Upper lobe of left lung (tissue), 6 donors: Measurements from ENCODE around the gene SGF29. TPM values are rescaled to one million over a fixed set of nuclear protein-coding genes. Genes with fewer than 3 reads are reported as not detected.

ENCODE experiments used
- ATAC-seq, 2 donors: fragments of 200-7000 bp; cut with Tn5 transposase; one replicate each; pipeline ENCODE4 v1.9.1; 2022; ENCODE audit warnings: mild to moderate bottlenecking in 2 of 2, moderate library complexity in 2 of 2; ENCODE audit not compliant: low FRiP score in 2 of 2
- DNase-seq, 2 donors: peaks; one replicate each; pipeline ENCODE4 v3.0.0-alpha.2; 2019 to 2020
- H3K27ac ChIP-seq, 4 donors: fragments of 200-600 bp; sonication (generic); one replicate each; pipeline ENCODE4 v1.5.1; 2016 to 2019
- H3K27me3 ChIP-seq, 4 donors: fragments of 200-600 bp; sonication (generic); one replicate each; pipeline ENCODE4 v1.5.1; 2017 to 2019
- H3K36me3 ChIP-seq, 4 donors: fragments of 200-600 bp; sonication (generic); one replicate each; pipeline ENCODE4 v1.5.1; 2016 to 2019
- H3K4me1 ChIP-seq, 4 donors: fragments of 200-600 bp; sonication (generic); one replicate each; pipeline ENCODE4 v1.5.1; 2018 to 2019
- H3K4me3 ChIP-seq, 4 donors: fragments of 200-600 bp; sonication (generic); one replicate each; pipeline ENCODE4 v1.5.1; 2017 to 2019; ENCODE audit warnings: mild to moderate bottlenecking in 2 of 4, moderate library complexity in 1 of 4
- H3K9me3 ChIP-seq, 4 donors: fragments of 200-600 bp; sonication (generic); one replicate each; pipeline ENCODE4 v1.5.1; 2018 to 2019
- CTCF ChIP-seq, 6 experiments: fragments of 450-650 bp in 4 of 6; fragments of 200-600 bp in 2 of 6; sonication (generic) in 2 of 6; IDR thresholded peaks; one replicate each; pipeline ENCODE4 v1.5.1; 2016 to 2019; ENCODE audit warnings: antibody characterized with exemption in 6 of 6
- EP300 ChIP-seq, 4 donors: sonication (generic); formaldehyde crosslinking; IDR thresholded peaks; one replicate each; pipeline ENCODE4 v1.5.1; 2017; ENCODE audit warnings: antibody characterized with exemption in 4 of 4, control low read depth in 2 of 4
- POLR2A ChIP-seq, 4 donors: fragments of 450-650 bp; IDR thresholded peaks; one replicate each; pipeline ENCODE4 v1.5.1; 2016 to 2017; ENCODE audit warnings: antibody characterized with exemption in 4 of 4, mild to moderate bottlenecking in 2 of 4
- POLR2AphosphoS5 ChIP-seq, 2 donors: sonication (generic); formaldehyde crosslinking; IDR thresholded peaks; one replicate each; pipeline ENCODE4 v1.5.1; 2017; ENCODE audit warnings: antibody characterized with exemption in 2 of 2
- WGBS, 2 donors: methylation state at CpG; one replicate each; pipeline ENCODE4 v1.1.5; 2017 to 2018; 5-methylcytosine and 5-hydroxymethylcytosine counted together
- total RNA-seq, 6 donors: library from RNA; depleted of rRNA in 4 of 6; stranded (reverse); fragments of >200 nt in 4 of 6; gene quantifications; one replicate each; pipeline versions ENCODE4 v1.1.0 to v1.2.1, GENCODE V29; 2016 to 2021
- donor health status: DM: no; HTN: no; CAD: no; lungs with moderate emphysema.
- donor health status: DM: no; HTN: yes; CAD: no; lungs with severe emphysema.

The SGF29 gene
- total RNA-seq, 6 donors from 2014 or later = 24.8 to 67.1 (median 37.3) TPM

DNA sequence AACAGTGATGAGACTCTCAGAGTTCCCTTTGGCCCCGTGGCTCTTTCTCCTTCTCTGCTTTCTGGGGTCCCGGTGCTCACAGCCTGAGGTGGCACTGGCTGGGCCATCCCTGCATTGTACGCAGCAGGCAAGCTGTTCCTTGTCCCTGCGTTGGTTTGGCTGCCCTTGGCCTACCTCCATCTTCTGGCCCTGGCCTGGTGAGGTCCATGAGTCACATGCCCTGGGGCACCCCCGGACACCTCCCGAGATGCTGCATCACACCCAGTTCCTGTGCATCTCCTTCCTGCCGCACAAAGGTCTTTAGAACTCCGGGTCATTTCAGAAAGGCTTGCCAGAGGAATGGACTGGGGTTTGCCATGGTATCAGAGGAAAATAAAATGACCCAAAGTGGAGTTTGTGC, 33.7 kb downstream of the SGF29 start:
- WGBS, 2 donors = 69 to 71% methylated on average over 7 to 8 of the region's 8 CpGs
- Histone ChIP-seq H3K27me3 (no peaks in the 10 kb centered on the region), H3K36me3 (peaks cover 8 to 97% (median 72%) of the 10 kb centered on the region in 4 donors), H3K4me1 (no peaks in the 10 kb centered on the region), H3K9me3 (no peaks in the 10 kb centered on the region), H3K27ac (no peak overlapping the region), H3K4me3 (no peak overlapping the region)
- DNase-seq (no peak), ATAC-seq (no peak)
- TF ChIP-seq CTCF (IDR thresholded peaks at IDR 0.05) (no peak), EP300 (IDR thresholded peaks at IDR 0.05) (no peak), POLR2AphosphoS5 (IDR thresholded peaks at IDR 0.05) (no peak), POLR2A (IDR thresholded peaks at IDR 0.05) (no peak)

GRCh38 chr16:28589069-28589468, 35.3 kb downstream of the SGF29 start:
- H3K27me3 ChIP-seq = no peaks in the 10 kb centered on the region
- peaks cover 8 to 89% (median 68%) of the 10 kb centered on the region in 4 donors for H3K36me3 ChIP-seq
- no peak overlapping the region for H3K27ac ChIP-seq
- WGBS, 2 donors = 91 to 95% methylated on average over 8 of the region's 8 CpGs
- no peak for TF ChIP-seq POLR2A (IDR thresholded peaks at IDR 0.05)
- TF ChIP-seq EP300 (IDR thresholded peaks at IDR 0.05) = no peak
- TF ChIP-seq CTCF (IDR thresholded peaks at IDR 0.05) = no peak
- TF ChIP-seq POLR2AphosphoS5 (IDR thresholded peaks at IDR 0.05) = no peak
- DNase-seq (no peak), ATAC-seq (no peak)
- H3K9me3 ChIP-seq = no peaks in the 10 kb centered on the region
- no peaks in the 10 kb centered on the region for H3K4me1 ChIP-seq
- no peak overlapping the region for H3K4me3 ChIP-seq

DNA sequence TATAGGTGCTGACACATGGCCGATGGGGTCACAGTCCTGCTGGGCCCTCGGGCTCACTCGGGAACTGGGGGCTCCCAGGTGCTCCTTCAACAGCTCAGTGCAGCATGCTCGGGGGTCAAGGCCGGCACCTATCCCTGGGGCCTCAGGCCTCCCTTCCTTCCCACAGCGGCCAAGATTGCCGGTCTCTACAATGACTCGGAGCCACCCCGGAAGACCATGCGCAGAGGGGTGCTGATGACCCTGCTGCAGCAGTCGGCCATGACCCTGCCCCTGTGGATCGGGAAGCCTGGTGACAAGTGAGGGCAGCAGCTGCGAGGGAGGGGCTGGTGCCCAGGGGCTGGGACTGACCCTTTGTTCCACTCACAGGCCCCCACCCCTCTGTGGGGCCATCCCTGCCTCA, 36.2 kb downstream of the SGF29 start:
- no peak overlapping the region for H3K4me3 ChIP-seq
- no peaks in the 10 kb centered on the region for H3K4me1 ChIP-seq
- no peak for TF ChIP-seq CTCF (IDR thresholded peaks at IDR 0.05)
- no peak for TF ChIP-seq POLR2AphosphoS5 (IDR thresholded peaks at IDR 0.05)
- TF ChIP-seq EP300 (IDR thresholded peaks at IDR 0.05) = no peak
- TF ChIP-seq POLR2A (IDR thresholded peaks at IDR 0.05) = no peak
- DNase-seq = no peak
- ATAC-seq = no peak
- H3K36me3 ChIP-seq = peaks cover 8 to 82% (median 64%) of the 10 kb centered on the region in 4 donors
- 96 to 99% methylated on average over 4 to 11 of the region's 13 CpGs for WGBS, 2 donors
- H3K9me3 ChIP-seq = no peaks in the 10 kb centered on the region
- no peak overlapping the region for H3K27ac ChIP-seq
- H3K27me3 ChIP-seq = no peaks in the 10 kb centered on the region

- no peak overlapping the region for H3K4me3 ChIP-seq
- H3K36me3 ChIP-seq = peaks cover 5 to 75% (median 57%) of the 10 kb centered on the region in 4 donors
- DNase-seq (no peak), ATAC-seq (no peak)
- 93 to 99% methylated on average over 12 to 22 of the region's 22 CpGs for WGBS, 2 donors
- H3K27me3 ChIP-seq = no peaks in the 10 kb centered on the region
- H3K27ac ChIP-seq = no peak overlapping the region
- TF ChIP-seq CTCF (IDR thresholded peaks at IDR 0.05) (no peak), POLR2A (IDR thresholded peaks at IDR 0.05) (no peak), POLR2AphosphoS5 (IDR thresholded peaks at IDR 0.05) (no peak), EP300 (IDR thresholded peaks at IDR 0.05) (no peak)
- H3K9me3 ChIP-seq = no peaks in the 10 kb centered on the region
- H3K4me1 ChIP-seq = peaks cover 0 to 5% (median 2%) of the 10 kb centered on the region in 4 donors
These were observed 36.9 kb downstream of the SGF29 start for GRCh38 chr16:28590384-28591340.
